Tibial nerve (tissue), 4 donors: ENCODE results near the gene CCNY.

Source experiments
- CTCF ChIP-seq, 5 experiments: fragments of 200-600 bp in 3 of 5; fragments of 450-650 bp in 2 of 5; sonication (generic) in 3 of 5; IDR thresholded peaks; one replicate each; pipeline ENCODE4 v1.5.1; 2016 to 2019; ENCODE audit warnings: antibody characterized with exemption in 5 of 5, mild to moderate bottlenecking in 3 of 5, moderate library complexity in 2 of 5
- EP300 ChIP-seq, 2 donors: sonication (generic); formaldehyde crosslinking; IDR thresholded peaks; one replicate each; pipeline ENCODE4 v1.6.1; 2017; ENCODE audit warnings: antibody characterized with exemption in 2 of 2, mild to moderate bottlenecking in 1 of 2
- POLR2A ChIP-seq, 2 donors: fragments of 450-650 bp; IDR thresholded peaks; one replicate each; pipeline ENCODE4 v1.6.1; 2017; ENCODE audit warnings: antibody characterized with exemption in 2 of 2, mild to moderate bottlenecking in 2 of 2, moderate library complexity in 2 of 2

GRCh38 chr10:35546824-35547225 is 210.5 kb downstream of the CCNY start:
- TF ChIP-seq CTCF (IDR thresholded peaks at IDR 0.05) (no peak), POLR2A (IDR thresholded peaks at IDR 0.05) (no peak), EP300 (IDR thresholded peaks at IDR 0.05) (no peak)
